ENCODE results near the gene CCDC92B.

DNA sequence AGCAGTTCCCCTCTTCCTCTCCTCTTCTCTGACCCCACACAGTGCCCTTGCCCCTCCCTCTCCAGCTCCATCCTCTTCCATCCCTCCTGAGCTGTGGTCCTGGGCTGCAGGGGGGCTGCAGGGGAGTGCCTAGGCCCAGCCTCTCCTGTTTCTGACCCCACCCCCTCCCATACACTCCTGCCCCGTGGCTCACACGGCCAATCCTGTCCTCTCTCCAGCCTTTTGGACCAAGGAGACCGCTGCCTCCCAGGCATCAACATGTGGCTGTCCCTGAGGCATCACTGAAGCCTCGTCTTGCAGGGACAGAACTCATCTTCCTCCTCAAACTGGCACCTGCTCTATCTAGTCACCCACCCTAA lies 44.6 kb downstream of the CCDC92B start:
- TF ChIP-seq, protein P1, sequence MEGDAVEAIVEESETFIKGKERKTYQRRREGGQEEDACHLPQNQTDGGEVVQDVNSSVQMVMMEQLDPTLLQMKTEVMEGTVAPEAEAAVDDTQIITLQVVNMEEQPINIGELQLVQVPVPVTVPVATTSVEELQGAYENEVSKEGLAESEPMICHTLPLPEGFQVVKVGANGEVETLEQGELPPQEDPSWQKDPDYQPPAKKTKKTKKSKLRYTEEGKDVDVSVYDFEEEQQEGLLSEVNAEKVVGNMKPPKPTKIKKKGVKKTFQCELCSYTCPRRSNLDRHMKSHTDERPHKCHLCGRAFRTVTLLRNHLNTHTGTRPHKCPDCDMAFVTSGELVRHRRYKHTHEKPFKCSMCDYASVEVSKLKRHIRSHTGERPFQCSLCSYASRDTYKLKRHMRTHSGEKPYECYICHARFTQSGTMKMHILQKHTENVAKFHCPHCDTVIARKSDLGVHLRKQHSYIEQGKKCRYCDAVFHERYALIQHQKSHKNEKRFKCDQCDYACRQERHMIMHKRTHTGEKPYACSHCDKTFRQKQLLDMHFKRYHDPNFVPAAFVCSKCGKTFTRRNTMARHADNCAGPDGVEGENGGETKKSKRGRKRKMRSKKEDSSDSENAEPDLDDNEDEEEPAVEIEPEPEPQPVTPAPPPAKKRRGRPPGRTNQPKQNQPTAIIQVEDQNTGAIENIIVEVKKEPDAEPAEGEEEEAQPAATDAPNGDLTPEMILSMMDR (IDR thresholded peaks at IDR 0.05) = no peak
- TF ChIP-seq EZH2phosphoT487 (IDR thresholded peaks at IDR 0.05) = no peak

Measured in neural progenitor cell (in vitro differentiated cells).